ENCODE results near the gene TFAP2B.

Gene TFAP2B

GRCh38 chr6:50849796-50850180 lies 31.1 kb downstream of the TFAP2B start:
- no peak for DNase-seq

DNA sequence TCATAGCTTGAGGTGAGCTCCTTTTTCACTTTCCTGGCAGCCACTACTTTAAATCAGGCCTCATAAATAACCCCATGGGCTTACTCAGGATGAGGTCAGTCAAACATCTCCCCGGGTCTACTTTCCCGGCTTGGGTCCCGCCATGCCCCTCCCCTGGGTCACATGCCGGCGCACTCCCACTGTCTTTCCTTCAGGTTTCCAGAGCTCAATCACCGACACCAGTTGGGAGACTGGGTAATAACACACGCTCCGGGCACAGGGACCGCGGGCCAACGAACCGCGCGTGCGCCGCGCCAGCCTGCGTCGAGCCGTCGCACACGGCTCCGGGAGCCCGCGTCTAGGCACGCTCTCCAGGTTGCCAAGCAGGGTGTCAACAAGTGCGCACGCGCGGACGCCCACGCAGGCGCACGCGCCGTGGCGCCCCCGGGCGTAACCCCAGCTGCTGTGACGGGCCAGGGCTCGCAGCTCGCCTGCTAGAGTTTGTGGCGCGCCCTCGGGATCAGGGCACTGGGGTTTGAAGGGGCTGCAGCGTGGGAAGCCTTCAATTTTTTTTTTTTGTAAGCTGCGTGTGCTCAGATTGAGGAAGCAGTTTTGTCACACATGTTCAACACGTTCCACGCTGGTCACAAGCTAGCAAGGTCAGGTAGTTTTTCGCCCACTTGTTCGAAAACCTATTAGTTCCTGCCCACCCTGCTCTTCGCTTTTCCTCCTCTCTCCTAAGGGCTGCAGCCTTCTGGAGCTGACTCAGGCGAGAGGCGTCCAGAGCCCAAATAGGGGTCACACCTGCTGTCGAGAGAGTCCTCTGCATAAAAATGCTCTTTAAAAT lies 31.8 kb downstream of the TFAP2B start:
- DNase-seq: no peak

GRCh38 chr6:50851049-50851845 lies 32.6 kb downstream of the TFAP2B start:
- DNase-seq: no peak

DNA sequence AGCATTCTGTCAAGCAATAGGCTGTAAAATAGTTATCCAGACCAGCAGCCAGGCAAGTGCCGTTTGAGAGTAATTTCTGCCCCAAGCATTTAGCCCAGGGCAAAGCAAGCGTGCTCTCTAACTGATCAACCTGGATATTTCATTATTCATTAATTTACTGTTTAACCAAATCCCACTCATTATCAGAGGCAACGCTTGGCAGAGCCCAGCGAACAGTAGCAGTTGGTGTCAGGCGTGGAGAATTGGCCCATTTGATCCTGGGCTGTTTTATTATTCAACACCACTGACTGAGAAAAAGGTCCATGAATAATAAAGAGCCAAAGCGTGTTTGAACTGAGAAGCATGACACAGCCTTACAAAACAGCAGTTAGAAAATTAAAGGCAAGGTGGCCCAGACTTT lies 35.3 kb downstream of the TFAP2B start:
- no peak for DNase-seq

DNA sequence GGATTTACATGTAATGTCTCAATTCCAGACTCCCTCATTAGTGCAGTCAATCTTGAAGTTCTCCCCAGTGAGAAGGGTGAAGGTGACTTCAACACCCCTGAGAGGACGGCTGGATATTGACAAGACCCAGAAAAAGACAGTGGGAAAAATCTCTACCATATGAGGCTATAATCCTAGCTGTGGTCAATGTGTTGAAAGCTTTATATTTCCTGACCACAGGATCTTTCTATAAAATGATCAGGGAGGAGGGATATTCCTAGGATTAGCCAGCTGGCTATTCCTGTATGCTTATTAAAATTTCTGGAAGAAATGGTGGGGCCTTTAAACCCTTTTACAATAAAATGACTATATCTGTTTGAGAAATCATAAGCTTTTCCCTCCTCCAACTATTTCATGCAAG lies 43.0 kb downstream of the TFAP2B start:
- no peak for DNase-seq

DNA sequence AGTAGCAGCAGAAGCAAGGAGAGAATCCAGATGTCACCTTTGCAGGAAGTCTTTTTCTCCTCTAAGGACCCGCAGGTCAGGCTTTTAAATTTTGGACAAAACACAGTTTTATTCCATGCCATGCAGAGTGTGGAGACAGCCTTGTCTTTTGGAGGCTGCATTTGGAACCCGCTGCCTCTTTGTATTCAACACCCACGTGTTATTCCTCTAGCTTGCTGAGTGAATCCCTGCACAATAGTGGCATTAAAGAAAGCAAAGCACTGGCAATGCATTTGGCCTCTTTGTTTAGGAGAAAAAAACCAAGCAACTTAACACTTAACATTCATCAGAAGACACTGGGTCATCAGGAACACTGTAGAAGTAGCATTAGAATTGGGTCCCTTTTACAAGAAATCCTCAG lies 43.5 kb downstream of the TFAP2B start:
- DNase-seq: no peak

DNA sequence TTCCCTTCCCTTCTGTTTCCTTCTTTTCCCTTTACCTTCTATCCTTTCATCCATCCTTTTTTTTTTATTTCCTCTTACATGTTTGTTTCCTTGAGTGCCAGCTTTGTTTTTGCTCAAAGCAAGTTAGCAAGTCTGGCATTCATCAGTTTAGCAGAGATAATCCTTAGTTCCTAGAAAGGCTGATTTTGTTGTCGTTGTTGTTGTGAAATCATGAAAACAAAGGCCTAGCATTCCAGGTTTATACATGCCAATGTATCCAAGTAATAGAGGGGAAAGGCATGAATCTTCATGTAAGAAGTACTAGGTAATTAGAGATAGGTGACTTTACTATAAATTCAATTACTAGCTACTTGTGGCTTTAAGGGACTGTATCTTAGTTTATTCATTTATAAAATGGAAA lies 45.9 kb downstream of the TFAP2B start:
- no peak for DNase-seq

DNA sequence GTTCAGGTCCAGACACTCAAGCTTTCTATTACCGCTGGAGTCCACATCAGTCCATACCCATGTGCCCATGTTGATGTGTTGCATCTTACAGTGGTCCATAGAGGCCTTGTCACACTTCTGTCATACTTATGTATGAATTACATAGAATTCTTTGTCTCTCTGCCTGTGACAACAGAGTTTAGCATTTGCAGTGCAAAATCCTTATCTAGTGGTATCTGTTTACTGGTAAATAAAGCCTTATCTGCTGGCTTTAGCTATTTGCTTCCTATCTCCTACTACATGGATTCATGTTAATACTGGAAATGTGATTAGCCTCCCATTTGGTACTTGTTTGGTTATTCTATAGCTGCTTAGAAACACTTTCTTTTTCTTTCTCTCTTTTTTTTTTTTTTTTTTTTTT lies 49.8 kb downstream of the TFAP2B start:
- DNase-seq: no peak

- no peak for DNase-seq
These were observed 54.5 kb downstream of the TFAP2B start for GRCh38 chr6:50873167-50873566.

DNA sequence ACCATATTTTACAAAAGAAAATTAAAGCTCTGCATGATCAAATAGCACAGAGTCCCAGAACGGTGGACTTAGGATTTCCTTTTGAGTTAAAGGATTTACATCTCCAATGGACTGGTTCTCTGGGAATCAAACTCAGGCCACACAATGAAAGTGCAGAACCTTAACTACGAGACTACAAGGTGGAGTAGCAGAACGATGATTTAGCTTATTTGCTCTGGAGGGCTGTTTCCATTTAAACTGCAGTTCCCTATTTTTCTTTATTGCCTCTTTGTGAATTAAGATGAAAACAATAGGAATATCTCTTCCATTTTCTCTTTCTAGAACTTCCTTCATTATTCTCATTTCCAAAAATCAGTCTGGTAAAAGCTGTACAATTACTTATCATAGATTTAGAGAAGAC lies 65.7 kb downstream of the TFAP2B start:
- DNase-seq: no peak

DNA sequence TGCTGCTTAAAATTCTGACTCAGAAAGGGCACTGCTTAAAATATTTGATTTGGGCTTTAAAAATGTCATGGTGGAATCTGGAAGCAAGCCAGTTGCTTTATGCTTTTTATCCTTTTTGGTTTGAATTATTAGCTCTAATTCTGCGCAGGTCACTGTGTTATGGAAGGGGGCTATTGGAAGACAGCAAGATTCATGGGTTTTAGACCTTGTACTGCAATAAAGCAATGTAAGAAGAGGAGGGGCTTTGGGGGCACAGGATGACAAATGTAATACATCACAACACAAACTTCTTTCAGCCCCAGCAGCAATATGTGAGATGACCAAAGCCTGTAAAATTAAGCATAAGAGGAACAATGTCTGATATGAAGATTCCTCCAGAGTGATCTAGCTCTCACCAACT lies 68.4 kb downstream of the TFAP2B start:
- DNase-seq: no peak

GRCh38 chr6:50889497-50889896 lies 70.8 kb downstream of the TFAP2B start:
- no peak for DNase-seq

DNA sequence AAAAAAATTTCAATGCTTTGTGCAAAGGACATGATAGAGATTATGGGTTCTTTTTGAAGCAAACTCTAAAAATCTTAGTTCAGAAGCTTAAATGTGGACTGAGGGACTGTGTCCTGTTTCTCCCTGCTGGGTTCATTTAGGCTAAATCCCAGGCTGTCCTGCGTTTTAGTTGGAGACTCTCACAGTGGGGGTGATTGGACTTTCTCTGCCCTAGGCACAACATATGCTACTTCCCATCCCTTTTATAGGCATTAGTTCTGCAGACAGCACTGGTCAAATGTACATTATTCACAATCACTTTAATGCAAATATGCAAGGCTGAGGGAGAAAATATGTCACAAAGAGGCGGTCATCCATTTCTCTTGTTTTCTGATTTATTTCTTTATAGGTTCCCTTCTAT lies 71.3 kb downstream of the TFAP2B start:
- DNase-seq: no peak

DNA sequence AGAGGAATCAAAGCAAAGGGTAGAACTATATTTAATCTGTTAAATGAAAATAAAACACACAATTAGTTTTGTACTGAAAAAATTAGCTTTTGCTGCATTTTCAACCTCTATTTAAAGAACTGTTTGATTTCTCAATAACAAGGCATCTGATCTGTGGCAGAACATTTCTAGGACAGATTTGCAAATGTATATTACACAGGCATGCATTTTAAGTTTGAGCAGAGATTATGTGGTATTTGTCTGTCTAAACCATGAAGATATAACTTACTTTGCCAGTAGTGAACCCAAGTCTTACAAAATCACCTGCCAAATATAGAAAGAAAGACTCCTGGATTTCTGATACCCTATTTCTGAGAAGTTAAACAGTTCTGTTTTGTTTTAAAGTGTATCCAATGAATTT lies 71.9 kb downstream of the TFAP2B start:
- no peak for DNase-seq

DNA sequence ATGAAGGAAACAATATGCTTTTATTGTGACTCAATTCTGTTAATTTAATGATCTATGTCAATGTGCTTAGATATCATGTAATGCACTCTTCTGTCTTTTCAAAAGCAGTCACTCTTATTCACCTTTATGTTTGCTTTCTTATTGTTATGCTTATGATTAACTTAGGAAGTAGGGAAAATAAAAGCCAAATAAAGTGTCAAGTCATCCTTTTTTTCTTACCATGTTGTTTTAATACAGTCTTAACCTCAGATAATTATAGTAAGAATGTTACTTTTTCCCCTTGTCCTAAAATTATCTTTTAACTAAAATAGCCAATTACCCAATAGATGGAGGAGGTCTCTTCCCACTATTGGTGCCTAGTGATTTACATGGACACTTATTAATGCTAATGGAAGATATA lies 72.6 kb downstream of the TFAP2B start:
- no peak for DNase-seq
